Stimulated activated CD8-positive, alpha-beta memory T cell treated with anti-CD3 and anti-CD28 coated beads, Interleukin-2, amount 100 ng/mL, for 1 hour (primary cell): ENCODE results near the gene FNDC1.

Experiments
- DNase-seq, 2 donors: peaks; one replicate each; pipeline ENCODE4 v3.0.0-alpha.2; 2020; ENCODE audit warnings: low read depth in 2 of 2

FNDC1 gene

DNA sequence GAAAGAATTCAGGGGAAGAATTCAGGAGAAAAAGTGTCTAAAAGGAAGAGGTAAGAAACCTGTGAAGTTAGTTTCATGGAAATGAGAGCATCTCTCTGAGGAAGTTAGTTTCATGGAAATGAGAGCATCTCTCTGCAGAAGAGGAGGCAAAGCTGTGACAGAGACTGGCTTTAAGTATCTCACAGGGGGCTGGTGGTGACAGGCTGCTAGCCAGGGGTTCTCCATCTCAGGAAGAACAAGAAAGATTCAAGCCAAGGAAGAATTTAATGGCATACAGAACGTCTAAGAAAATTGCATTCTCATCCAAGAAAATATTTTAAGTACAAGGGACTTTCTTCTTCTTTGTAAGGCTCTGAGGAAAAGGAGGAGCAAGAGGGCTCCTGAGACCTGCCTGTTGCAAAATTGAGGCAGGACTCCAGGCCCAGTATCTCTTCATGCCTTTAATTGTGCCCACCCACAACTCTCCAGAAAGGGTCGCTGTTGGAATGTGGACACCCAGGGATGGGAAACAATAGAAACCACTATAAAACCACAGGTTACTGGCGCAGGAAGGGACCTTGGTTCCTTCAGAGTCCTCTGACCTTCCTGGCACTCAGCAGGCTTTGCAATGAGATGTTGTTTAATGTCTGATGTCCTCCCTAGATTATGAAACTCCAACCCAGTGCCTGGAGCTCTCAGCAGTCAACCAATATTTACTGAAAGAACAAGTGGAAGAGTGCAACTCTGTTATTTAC lies 136.8 kb downstream of the FNDC1 start:
- DNase-seq = no peak

DNA sequence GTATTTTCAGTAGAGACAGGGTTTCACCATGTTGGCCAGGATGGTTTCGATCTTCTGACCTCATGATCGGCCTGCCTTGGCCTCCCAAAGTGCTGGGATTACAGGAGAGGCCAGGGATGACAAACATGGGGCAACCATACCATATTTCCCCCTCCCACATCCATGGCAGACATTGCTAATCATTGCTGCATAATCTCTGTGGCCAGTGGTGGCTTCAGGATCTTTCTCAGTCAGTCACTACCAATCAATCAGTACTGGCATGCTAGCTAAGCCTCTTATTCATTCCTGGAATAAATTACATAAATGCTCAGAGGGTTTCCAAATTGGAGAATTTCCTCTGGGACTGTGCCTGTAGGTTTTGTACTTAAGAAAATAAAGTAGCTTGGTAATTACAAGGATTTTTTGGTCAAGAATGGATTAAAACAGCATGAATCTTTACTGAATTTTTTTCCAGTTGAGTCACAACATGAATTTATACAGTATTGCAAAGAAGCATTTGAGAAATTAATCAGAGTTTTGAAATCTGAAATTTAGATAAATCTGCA lies 138.1 kb downstream of the FNDC1 start:
- DNase-seq = no peak

DNA sequence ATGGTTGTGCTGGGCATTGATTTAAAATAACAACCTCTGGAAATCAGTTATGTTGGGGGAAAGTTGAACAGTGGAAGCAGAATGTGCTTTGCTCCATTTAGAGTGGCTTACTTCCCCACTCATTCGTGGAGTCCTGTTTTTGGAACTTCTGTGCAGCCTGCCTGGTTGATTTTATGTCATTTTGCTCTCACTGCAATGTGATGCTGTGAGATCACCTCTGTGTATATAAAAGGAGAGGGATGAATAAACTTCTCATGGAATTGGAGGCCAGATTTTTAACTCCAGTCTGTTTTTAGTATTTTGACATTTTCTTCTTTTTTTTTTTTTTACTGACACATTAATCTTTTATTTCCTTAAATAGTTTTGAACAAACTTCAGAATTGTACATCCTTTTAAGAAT lies 139.0 kb downstream of the FNDC1 start:
- DNase-seq = no peak

DNA sequence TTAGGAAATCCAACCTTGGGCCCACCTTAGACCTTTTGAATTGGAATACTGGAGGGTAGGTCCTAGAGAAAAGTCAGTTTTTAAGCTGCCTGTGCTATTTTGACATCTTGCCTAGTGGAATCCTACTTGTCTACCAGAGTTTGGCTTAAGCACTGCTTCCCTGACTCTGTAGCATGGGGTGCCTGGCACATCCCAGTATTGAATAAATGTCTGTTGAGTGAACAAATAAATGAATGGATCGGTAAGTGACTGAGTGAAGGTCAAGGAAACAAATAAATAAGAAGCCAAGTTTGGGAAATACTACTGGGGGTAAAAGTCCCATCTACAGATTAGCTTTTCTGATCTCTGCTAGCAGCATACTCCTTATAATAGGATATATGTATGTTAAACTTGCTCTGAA lies 140.5 kb downstream of the FNDC1 start:
- DNase-seq = no peak

DNA sequence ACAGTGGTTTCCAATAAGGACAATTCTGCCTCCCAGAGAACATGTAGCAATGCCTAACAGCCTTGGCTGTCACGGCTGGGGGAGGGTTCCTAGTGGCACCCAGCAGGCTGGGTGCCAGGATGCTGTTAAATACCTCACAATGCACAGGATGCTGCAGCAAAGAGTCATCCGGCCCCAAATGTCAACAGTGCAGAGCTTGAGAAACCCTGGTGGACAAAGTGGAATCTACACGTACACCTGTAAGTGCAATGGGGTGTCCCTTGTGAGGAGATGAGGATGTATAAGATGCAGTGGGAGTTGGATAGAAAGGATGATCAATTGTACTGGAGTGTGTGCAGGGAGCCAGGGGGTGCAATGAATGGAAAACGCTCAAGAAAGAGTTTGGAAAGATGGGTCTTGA lies 142.4 kb downstream of the FNDC1 start:
- DNase-seq = no peak

DNA sequence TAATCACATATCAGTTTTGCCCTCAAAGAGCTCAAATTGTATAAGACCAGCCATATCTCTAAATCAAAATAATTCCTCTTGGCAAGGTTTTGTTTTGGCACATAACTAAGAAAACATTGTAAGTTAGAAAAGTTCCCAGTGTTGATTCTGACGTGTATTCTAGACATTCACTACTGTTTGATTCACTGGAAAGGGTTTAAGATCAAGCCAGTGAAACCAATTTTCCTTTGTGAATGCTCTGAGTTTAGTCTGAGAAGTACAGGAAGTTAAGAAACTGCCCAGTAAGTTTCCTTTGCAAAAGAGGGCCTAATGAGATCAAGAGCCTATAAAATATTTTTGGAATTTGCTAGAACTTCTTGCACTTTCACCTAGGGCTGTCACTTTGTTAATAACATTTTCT lies 143.0 kb downstream of the FNDC1 start:
- no peak for DNase-seq

DNA sequence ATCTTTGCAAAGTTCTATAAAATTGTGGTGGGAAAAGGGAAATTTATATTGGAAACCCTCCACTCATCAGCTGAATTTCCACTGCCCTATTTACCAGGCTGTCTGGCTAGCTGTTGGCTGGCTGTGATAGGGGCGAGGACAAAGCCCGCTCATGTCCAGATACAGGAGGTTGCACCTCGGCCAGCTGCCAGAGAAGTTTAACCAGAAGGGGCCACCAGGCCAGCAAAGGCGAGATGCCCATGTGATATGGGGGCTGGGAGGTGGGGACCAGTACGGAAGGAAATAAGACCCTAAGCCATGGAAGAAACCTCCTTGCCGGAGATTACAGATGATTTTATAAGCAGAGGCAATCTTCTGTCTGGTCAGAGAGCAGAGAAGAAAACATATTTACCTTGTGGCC lies 143.8 kb downstream of the FNDC1 start:
- DNase-seq = no peak

DNA sequence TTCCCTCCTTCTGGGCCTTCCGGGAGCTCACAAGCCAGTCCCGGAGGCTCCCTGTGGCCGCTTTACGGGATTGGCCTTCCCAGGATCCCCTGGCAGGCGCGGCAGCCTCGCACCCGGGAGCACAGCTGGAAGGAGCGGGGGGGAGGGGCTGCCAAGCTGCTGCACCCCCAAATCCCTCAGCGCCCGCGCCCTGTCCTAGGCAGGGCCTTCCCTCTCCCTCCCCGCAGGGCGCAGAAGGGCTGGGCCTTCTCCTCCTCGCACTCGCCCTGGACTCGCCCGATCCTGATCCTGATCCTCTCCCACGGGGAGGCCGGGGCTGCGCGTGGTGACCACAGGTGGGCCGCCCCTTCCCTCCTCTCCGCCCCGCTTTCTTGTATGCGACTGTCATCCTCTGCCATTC lies 146.4 kb downstream of the FNDC1 start:
- no peak for DNase-seq

DNA sequence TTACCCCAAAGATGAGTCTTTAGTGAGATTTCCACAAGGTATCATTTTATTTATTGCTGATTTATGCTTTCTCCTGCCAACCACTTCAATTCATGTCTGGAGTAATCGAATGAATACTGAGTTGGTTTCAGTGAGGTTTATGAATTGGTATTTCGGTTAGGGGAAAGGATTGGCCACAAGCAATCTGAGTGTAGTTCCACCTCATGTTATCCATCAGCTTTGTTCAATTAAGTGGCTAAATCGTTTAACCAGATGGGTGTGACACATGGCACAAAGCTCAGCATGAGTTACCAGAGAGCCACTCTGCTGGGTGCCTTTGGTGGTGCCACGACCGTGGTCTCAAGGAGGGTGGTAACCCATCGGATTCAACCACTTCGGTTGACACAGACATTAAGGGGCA lies 148.2 kb downstream of the FNDC1 start:
- no peak for DNase-seq

DNA sequence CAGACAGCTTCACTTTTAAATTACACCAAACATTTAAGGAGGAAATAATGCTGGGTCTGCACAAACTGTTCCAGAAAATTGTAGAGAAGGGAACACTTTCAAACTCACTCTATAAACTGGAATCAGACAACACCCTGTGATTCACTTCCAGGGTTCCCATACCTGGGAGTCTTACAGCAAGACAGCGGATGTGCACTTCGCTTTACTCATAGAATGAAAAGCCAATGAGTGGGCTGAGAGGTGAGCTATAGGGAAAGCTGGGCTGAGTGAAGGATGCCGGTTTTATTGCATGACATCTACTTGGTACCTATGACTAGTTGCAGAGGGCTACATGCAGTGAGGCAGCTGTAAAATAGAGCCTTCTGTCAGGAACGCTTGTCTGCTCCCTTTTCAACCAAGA lies 152.1 kb downstream of the FNDC1 start:
- no peak for DNase-seq
